Right atrium auricular region (tissue), 2 donors: ENCODE measurements around the gene C2CD2. TPM values are rescaled to one million over a fixed set of nuclear protein-coding genes. Genes with fewer than 3 reads are reported as not detected.

ENCODE experiments used
- DNase-seq: peaks from one replicate; pipeline ENCODE4 v3.0.0-alpha.2; 2019; ENCODE audit warnings: low spot score
- H3K27ac ChIP-seq, 2 donors: fragments of 200-600 bp; sonication (generic); 1 replicate in 1 of 2; 2 replicates in 1 of 2; pipeline ENCODE4 v1.5.1; 2016 to 2019
- H3K27me3 ChIP-seq, 2 donors: fragments of 200-600 bp; sonication (generic); one replicate each; pipeline versions ENCODE4 v1.5.1 to v1.6.0; 2017 to 2019
- H3K36me3 ChIP-seq: fragments of 200-600 bp; sonication (generic); one replicate; pipeline ENCODE4 v1.5.1; 2016
- H3K4me1 ChIP-seq, 2 donors: fragments of 200-600 bp; sonication (generic); one replicate each; pipeline versions ENCODE4 v1.5.1 to v1.6.0; 2017 to 2019
- H3K4me3 ChIP-seq, 2 donors: fragments of 200-600 bp; sonication (generic); 1 replicate in 1 of 2; 2 replicates in 1 of 2; pipeline ENCODE4 v1.5.1; 2017 to 2019; ENCODE audit warnings: mild to moderate bottlenecking in 1 of 2, moderate library complexity in 1 of 2
- H3K9me3 ChIP-seq, 2 donors: fragments of 200-600 bp; sonication (generic); one replicate each; pipeline ENCODE4 v1.5.1; 2019
- total RNA-seq, 2 donors: library from RNA; depleted of rRNA; stranded (reverse); fragments of >200 nt; gene quantifications; one replicate each; pipeline ENCODE4 v1.1.0, GENCODE V29; 2016
- TF ChIP-seq, protein P1 (sequence below), 2 donors: fragments of 200-600 bp; sonication (generic); IDR thresholded peaks; one replicate each; pipeline ENCODE4 v1.5.1; 2019; ENCODE audit warnings: antibody characterized with exemption in 2 of 2

Gene C2CD2
- total RNA-seq, 2 donors from 2014 or later: 8.6 to 9.1 TPM

DNA sequence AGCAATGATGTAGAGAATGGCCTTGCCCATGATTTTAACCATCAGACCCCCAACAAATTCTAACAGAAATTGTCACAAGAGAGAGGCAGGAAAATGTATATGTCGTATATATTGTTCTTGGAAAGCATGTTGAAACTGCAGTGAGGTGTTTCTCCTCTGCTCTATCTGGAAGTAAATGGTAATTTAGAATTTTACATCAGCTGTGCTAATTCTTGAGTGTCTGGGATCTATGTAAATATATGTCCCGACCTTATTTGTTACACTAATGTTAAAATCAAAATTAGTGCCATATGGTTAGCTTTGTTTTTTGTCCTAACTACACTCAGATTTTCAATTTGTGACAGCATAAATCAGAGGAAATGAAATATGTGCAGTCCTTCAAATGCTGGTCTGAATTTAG, 35.9 kb upstream of the C2CD2 start:
- no peaks in the 10 kb centered on the region for H3K4me1 ChIP-seq
- H3K9me3 ChIP-seq: no peaks in the 10 kb centered on the region
- H3K4me3 ChIP-seq: no peak overlapping the region
- H3K27me3 ChIP-seq: no peaks in the 10 kb centered on the region
- DNase-seq: no peak
- TF ChIP-seq, protein P1, sequence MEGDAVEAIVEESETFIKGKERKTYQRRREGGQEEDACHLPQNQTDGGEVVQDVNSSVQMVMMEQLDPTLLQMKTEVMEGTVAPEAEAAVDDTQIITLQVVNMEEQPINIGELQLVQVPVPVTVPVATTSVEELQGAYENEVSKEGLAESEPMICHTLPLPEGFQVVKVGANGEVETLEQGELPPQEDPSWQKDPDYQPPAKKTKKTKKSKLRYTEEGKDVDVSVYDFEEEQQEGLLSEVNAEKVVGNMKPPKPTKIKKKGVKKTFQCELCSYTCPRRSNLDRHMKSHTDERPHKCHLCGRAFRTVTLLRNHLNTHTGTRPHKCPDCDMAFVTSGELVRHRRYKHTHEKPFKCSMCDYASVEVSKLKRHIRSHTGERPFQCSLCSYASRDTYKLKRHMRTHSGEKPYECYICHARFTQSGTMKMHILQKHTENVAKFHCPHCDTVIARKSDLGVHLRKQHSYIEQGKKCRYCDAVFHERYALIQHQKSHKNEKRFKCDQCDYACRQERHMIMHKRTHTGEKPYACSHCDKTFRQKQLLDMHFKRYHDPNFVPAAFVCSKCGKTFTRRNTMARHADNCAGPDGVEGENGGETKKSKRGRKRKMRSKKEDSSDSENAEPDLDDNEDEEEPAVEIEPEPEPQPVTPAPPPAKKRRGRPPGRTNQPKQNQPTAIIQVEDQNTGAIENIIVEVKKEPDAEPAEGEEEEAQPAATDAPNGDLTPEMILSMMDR (IDR thresholded peaks at IDR 0.05): no peak
- H3K36me3 ChIP-seq: peaks cover 31% of the 10 kb centered on the region
- H3K27ac ChIP-seq: no peak overlapping the region

- Histone ChIP-seq H3K27ac (no peak overlapping the region), H3K4me3 (no peak overlapping the region), H3K4me1 (no peaks in the 10 kb centered on the region), H3K27me3 (no peaks in the 10 kb centered on the region), H3K9me3 (no peaks in the 10 kb centered on the region), H3K36me3 (peaks cover 17% of the 10 kb centered on the region)
- DNase-seq: no peak
- TF ChIP-seq, protein P1 (IDR thresholded peaks at IDR 0.05): no peak
These were observed 33.5 kb upstream of the C2CD2 start for GRCh38 chr21:41987310-41987709.

DNA sequence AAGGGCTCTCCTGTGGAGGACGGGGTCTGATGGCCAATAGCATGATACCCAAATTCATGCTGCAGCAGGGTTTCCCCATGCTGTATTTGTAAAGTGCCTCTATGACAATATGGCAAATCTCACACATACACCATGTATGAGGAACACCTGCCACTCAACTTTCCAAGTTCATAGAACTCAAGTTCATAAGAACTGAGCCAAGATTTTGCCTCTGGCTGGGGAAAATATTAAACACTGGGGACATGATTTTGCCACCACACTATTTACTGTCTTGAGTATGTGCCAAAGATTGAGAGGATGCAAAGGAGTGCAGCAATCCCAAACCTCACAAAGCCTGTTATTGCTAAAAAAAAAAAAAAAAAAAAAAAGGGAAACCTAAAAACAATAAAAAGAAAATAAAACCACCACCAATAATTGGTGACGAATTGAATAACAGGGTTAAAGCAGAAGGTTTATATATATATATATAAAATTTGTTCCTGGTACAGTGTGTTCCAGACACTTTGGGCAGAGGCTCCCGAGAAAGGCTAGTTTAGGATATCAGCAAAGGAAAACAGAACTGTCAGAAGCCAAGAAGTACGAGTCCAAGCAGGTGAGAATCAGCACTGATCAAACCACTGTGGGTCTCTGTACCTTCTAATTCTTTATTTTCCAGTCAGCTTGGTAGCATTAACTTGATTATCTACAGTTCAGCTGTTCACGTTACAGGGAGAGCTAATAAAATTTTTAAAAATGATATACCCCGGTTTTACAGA, 32.0 kb upstream of the C2CD2 start:
- DNase-seq: no peak
- no peak overlapping the region for H3K4me3 ChIP-seq

GRCh38 chr21:41983229-41983628, 29.4 kb upstream of the C2CD2 start:
- Histone ChIP-seq H3K36me3 (no peaks in the 10 kb centered on the region), H3K4me3 (no peak overlapping the region), H3K9me3 (no peaks in the 10 kb centered on the region), H3K27me3 (no peaks in the 10 kb centered on the region), H3K4me1 (no peaks in the 10 kb centered on the region), H3K27ac (no peak overlapping the region)
- TF ChIP-seq, protein P1 (IDR thresholded peaks at IDR 0.05): no peak
- no peak for DNase-seq

More for the DNA sequence above, 32.0 kb upstream of the C2CD2 start:
- Histone ChIP-seq H3K27me3 (no peaks in the 10 kb centered on the region), H3K36me3 (peaks cover 2% of the 10 kb centered on the region), H3K4me1 (no peaks in the 10 kb centered on the region), H3K27ac (no peak overlapping the region), H3K9me3 (no peaks in the 10 kb centered on the region)
- TF ChIP-seq, protein P1 (IDR thresholded peaks at IDR 0.05): no peak

- no peak for DNase-seq
- H3K36me3 ChIP-seq: no peaks in the 10 kb centered on the region
- TF ChIP-seq, protein P1 (IDR thresholded peaks at IDR 0.05): no peak
- H3K4me1 ChIP-seq: no peaks in the 10 kb centered on the region
- no peak overlapping the region for H3K27ac ChIP-seq
- H3K27me3 ChIP-seq: no peaks in the 10 kb centered on the region
- H3K9me3 ChIP-seq: no peaks in the 10 kb centered on the region
- no peak overlapping the region for H3K4me3 ChIP-seq
These were observed 26.7 kb upstream of the C2CD2 start for GRCh38 chr21:41980561-41980960.
